Heart left ventricle (tissue), 16 donors: ENCODE data around the gene PTPRN2. TPM values are rescaled to one million over a fixed set of nuclear protein-coding genes. Genes with fewer than 3 reads are reported as not detected.

ENCODE experiments used
- ATAC-seq, 4 donors: fragments of 200-7000 bp; cut with Tn5 transposase; one replicate each; pipeline ENCODE4 v1.9.1; 2020 to 2022; ENCODE audit warnings: moderate library complexity in 4 of 4, mild to moderate bottlenecking in 3 of 4, moderate number of reproducible peaks in 1 of 4
- DNase-seq, 5 donors: peaks; one replicate each; pipeline ENCODE4 v3.0.0-alpha.2; 2020
- H3K27ac ChIP-seq, 12 donors: fragments of 200-600 bp; sonication (generic) in 4 of 12; one replicate each; pipeline versions ENCODE4 v1.5.0 to v1.8.0; 2016 to 2022; ENCODE audit warnings: mild to moderate bottlenecking in 2 of 12
- H3K27me3 ChIP-seq, 9 donors: fragments of 200-600 bp; sonication (generic) in 2 of 9; one replicate each; pipeline versions ENCODE4 v1.5.1 to v1.8.0; 2016 to 2022; ENCODE audit warnings: mild to moderate bottlenecking in 3 of 9
- H3K36me3 ChIP-seq, 9 donors: fragments of 200-600 bp; sonication (generic) in 2 of 9; one replicate each; pipeline versions ENCODE4 v1.5.0 to v1.8.0; 2018 to 2022; ENCODE audit warnings: mild to moderate bottlenecking in 2 of 9
- H3K4me1 ChIP-seq, 12 donors: fragments of 200-600 bp; sonication (generic) in 4 of 12; one replicate each; pipeline versions ENCODE4 v1.5.0 to v1.8.0; 2016 to 2022; ENCODE audit warnings: mild to moderate bottlenecking in 3 of 12
- H3K4me3 ChIP-seq, 12 donors: fragments of 200-600 bp; sonication (generic) in 4 of 12; one replicate each; pipeline versions ENCODE4 v1.5.0 to v1.8.0; 2017 to 2022; ENCODE audit warnings: mild to moderate bottlenecking in 9 of 12, moderate library complexity in 4 of 12
- H3K9me3 ChIP-seq, 12 donors: fragments of 200-600 bp; sonication (generic) in 4 of 12; one replicate each; pipeline versions ENCODE4 v1.5.0 to v1.8.0; 2016 to 2022; ENCODE audit warnings: mild to moderate bottlenecking in 1 of 12
- POLR2A ChIP-seq, 2 donors: fragments of 450-650 bp; IDR thresholded peaks; one replicate each; pipeline ENCODE4 v1.6.1; 2017; ENCODE audit warnings: antibody characterized with exemption in 2 of 2, mild to moderate bottlenecking in 2 of 2, moderate library complexity in 2 of 2
- WGBS, 4 donors: extraction: QIAGEN DNeasy Blood & Tissue Kit in 2 of 4; methylation state at CpG; one replicate each; pipeline versions ENCODE4 v1.1.5 to v1.1.7; 2013 to 2018; 5-methylcytosine and 5-hydroxymethylcytosine counted together
- intact Hi-C, 10 donors: fragments of 100-400 bp; cut with DNase I; formaldehyde crosslinking; loops; one replicate each; pipeline versions ENCODE4 v1.11.1 to v1.14.2; 2022
- polyA plus RNA-seq, 2 donors: library from polyadenylated mRNA; stranded (reverse); fragments of 200-250 nt; gene quantifications; one replicate each; pipeline ENCODE4 v1.2.3, GENCODE V29; 2013
- total RNA-seq, 9 donors: library from RNA; depleted of rRNA in 2 of 9; stranded (reverse); fragments of >200 nt in 2 of 9; fragmentation: NEBNext Ultra II Directional in 3 of 9; extraction: Animal tissue kit (Norgen Biotek cat#: 25700) in 3 of 9; gene quantifications; one replicate each; pipeline versions ENCODE4 v1.1.0 to v1.2.4, GENCODE V29; 2016 to 2023
- TF ChIP-seq, protein P1 (sequence below), 12 donors: fragments of 200-600 bp; sonication (generic) in 4 of 12; IDR thresholded peaks; one replicate each; pipeline versions ENCODE4 v1.5.0 to v1.8.0; 2018 to 2022; ENCODE audit warnings: antibody characterized with exemption in 12 of 12, mild to moderate bottlenecking in 5 of 12
- donor health status: ischemic (EF 13 %, LVEDD 7.1; RV severe dilation, severe dysfunction).
- donor health status: healthy with polysubstance abuse.
- donor health status: DM: no; HTN: yes; CAD: no.
- donor health status: DM: no; HTN: no; CAD: no.
- donor health status: ischemic (EF 25% LVEDD 6.9; RV normal size, moderate dysfunction).
- donor health status: ischemic (EF 25% LVEDD 5.7; RV mildly dilated, moderate dysfunction).
- donor health status: healthy.
- donor health status: DM: yes; HTN: yes; CAD: no.
- donor health status: ischemic (EF 35%, LVEDD 5.7; RV mildly dilated, moderate dysfunction).
- donor health status: nonischemic (EF 11% LVEDD 7.7; RV severe dilation, severe dysfunction).
- donor health status: DM: yes; HTN: yes; CAD: no.
- donor health status: PGD.
- donor health status: ischemic (EF 29% LVEDD 5.4; RV normal size, mild dysfunction).
- donor health status: nonischemic (EF 23%, LVEDD 6.1; RV moderate dilation, normal function).

The PTPRN2 gene
- total and polyA plus RNA-seq, 11 donors = 0.61 to 2.3 (median 1.3) TPM

GRCh38 chr7:157522189-157522588, 1065.4 kb downstream of the PTPRN2 start:
- ATAC-seq (no peak), DNase-seq (no peak)
- Histone ChIP-seq H3K27ac (no peak overlapping the region), H3K9me3 (no peaks in the 10 kb centered on the region), H3K36me3 (no peaks in the 10 kb centered on the region), H3K4me3 (no peak overlapping the region), H3K4me1 (no peaks in the 10 kb centered on the region), H3K27me3 (peaks cover 0 to 36% (median 0%) of the 10 kb centered on the region in 9 donors)
- intact Hi-C loops = no loop called here
- WGBS, 4 donors = 89 to 91% (median 91%) methylated on average over 15 to 18 of the region's 18 CpGs
- TF ChIP-seq, protein P1, sequence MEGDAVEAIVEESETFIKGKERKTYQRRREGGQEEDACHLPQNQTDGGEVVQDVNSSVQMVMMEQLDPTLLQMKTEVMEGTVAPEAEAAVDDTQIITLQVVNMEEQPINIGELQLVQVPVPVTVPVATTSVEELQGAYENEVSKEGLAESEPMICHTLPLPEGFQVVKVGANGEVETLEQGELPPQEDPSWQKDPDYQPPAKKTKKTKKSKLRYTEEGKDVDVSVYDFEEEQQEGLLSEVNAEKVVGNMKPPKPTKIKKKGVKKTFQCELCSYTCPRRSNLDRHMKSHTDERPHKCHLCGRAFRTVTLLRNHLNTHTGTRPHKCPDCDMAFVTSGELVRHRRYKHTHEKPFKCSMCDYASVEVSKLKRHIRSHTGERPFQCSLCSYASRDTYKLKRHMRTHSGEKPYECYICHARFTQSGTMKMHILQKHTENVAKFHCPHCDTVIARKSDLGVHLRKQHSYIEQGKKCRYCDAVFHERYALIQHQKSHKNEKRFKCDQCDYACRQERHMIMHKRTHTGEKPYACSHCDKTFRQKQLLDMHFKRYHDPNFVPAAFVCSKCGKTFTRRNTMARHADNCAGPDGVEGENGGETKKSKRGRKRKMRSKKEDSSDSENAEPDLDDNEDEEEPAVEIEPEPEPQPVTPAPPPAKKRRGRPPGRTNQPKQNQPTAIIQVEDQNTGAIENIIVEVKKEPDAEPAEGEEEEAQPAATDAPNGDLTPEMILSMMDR (IDR thresholded peaks at IDR 0.05) = no peak

- Histone ChIP-seq H3K4me3 (no peak overlapping the region), H3K36me3 (no peaks in the 10 kb centered on the region), H3K27me3 (peaks cover 0 to 36% (median 0%) of the 10 kb centered on the region in 9 donors), H3K9me3 (no peaks in the 10 kb centered on the region), H3K27ac (no peak overlapping the region), H3K4me1 (no peaks in the 10 kb centered on the region)
- ATAC-seq = no peak
- no peak for TF ChIP-seq POLR2A (IDR thresholded peaks at IDR 0.05)
- TF ChIP-seq, protein P1 (IDR thresholded peaks at IDR 0.05) = no peak
- intact Hi-C loops = no loop called here
- no peak for DNase-seq
- 87 to 93% (median 89%) methylated on average over 18 of the region's 18 CpGs for WGBS, 4 donors
These were observed 1065.9 kb downstream of the PTPRN2 start for GRCh38 chr7:157521752-157522151.

GRCh38 chr7:157521061-157521731, 1066.4 kb downstream of the PTPRN2 start:
- DNase-seq (no peak), ATAC-seq (no peak)
- 81 to 93% (median 86%) methylated on average over 27 to 28 of the region's 28 CpGs for WGBS, 4 donors

DNA sequence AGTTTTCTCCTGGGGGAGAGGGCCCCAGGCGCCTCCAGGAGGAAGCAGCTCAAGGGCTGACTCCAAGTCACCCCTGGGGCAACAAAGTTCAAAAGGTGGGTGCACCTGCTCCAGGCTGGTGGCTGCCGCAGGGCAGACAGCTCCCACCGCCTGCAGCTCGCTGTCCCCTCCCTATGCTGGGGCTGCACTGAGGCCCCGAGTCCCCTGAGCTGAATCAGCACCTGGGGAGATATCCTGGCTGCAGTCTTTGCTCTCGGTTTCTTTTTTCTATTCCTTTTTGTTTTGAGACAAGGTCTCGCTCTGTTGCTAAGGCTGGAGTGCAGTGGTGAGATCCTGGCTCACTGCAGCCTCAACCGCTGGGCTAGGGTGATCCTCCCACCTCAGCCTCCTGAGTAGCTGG, 1067.4 kb downstream of the PTPRN2 start:
- DNase-seq = no peak

More at GRCh38 chr7:157521061-157521731, 1066.4 kb downstream of the PTPRN2 start:
- no peak overlapping the region for H3K27ac ChIP-seq
- TF ChIP-seq POLR2A (IDR thresholded peaks at IDR 0.05) = no peak
- TF ChIP-seq, protein P1 (IDR thresholded peaks at IDR 0.05) = no peak
- H3K4me1 ChIP-seq = no peaks in the 10 kb centered on the region
- no peaks in the 10 kb centered on the region for H3K9me3 ChIP-seq
- H3K27me3 ChIP-seq = peaks cover 0 to 38% (median 0%) of the 10 kb centered on the region in 9 donors
- no peak overlapping the region for H3K4me3 ChIP-seq
- H3K36me3 ChIP-seq = no peaks in the 10 kb centered on the region
- intact Hi-C loops = no loop called here

More for the DNA sequence above, 1067.4 kb downstream of the PTPRN2 start:
- Histone ChIP-seq H3K9me3 (no peaks in the 10 kb centered on the region), H3K4me1 (no peaks in the 10 kb centered on the region), H3K36me3 (no peaks in the 10 kb centered on the region), H3K27ac (no peak overlapping the region), H3K4me3 (no peak overlapping the region), H3K27me3 (peaks cover 0 to 45% (median 0%) of the 10 kb centered on the region in 9 donors)
- WGBS, 4 donors = 79 to 89% (median 80%) methylated on average over 8 of the region's 8 CpGs
- intact Hi-C loops = no loop called here
- TF ChIP-seq, protein P1 (IDR thresholded peaks at IDR 0.05) = no peak
- TF ChIP-seq POLR2A (IDR thresholded peaks at IDR 0.05) = no peak
- no peak for ATAC-seq
